ENCODE results near the gene PTPRH. TPM values are rescaled to one million over a fixed set of nuclear protein-coding genes. Genes with fewer than 3 reads are reported as not detected.

Gene PTPRH
- polyA plus RNA-seq, 1 of the 3 experiments (the other 2 are of a cell fraction) = 1.1 TPM

- H3K9me3 ChIP-seq = no peaks in the 10 kb centered on the region
- no peak overlapping the region for H2AFZ ChIP-seq (ENCODE audit: low read depth)
- no peak overlapping the region for H3K9ac ChIP-seq
- H3K79me2 ChIP-seq (ENCODE audit: insufficient read depth) = no peaks in the 10 kb centered on the region
- H4K20me1 ChIP-seq (ENCODE audit: insufficient read depth) = no peaks in the 10 kb centered on the region
- no peak overlapping the region for H3K4me3 ChIP-seq (ENCODE audit: low read depth in 2 of 2, low read length in 1 of 2)
- no peaks in the 10 kb centered on the region for H3K4me1 ChIP-seq (ENCODE audit: control insufficient read depth in 1 of 2, insufficient read depth in 2 of 2, low read depth in 1 of 2, low read length in 1 of 2)
- no peaks in the 10 kb centered on the region for H3F3A ChIP-seq (replicated peaks; ENCODE audit: insufficient read depth)
- POLR2A ChIA-PET = no interaction called here
- H3K27ac ChIP-seq (ENCODE audit: low read depth in 2 of 2, low read length in 1 of 2) = no peak overlapping the region
- 95% methylated on average over 19 of the region's 37 CpGs for WGBS (ENCODE audit: low lambda C conversion rate)
- H3K27me3 ChIP-seq (ENCODE audit: insufficient read depth) = no peaks in the 10 kb centered on the region
- TF ChIP-seq MXI1 (IDR thresholded peaks at IDR 0.05; ENCODE audit: low read depth, low read length) (no peak), RXRA (IDR thresholded peaks at IDR 0.05; ENCODE audit: borderline replicate concordance, low read depth) (no peak), RFX5 (IDR thresholded peaks at IDR 0.05; ENCODE audit: low read length) (no peak), GABPA (IDR thresholded peaks at IDR 0.05; ENCODE audit: low read depth) (no peak), RCOR1 (IDR thresholded peaks at IDR 0.05; ENCODE audit: low read length) (no peak), IRF3 (IDR thresholded peaks at IDR 0.05; ENCODE audit: low read depth, low read length) (no peak), USF2 (IDR thresholded peaks at IDR 0.05; ENCODE audit: borderline replicate concordance, low read depth, low read length) (no peak), NRF1 (IDR thresholded peaks at IDR 0.05; ENCODE audit: low read depth, low read length) (no peak), TEAD4 (IDR thresholded peaks at IDR 0.05; ENCODE audit: borderline replicate concordance, insufficient read depth) (no peak), GATA2 (CRISPR knock-in tag; IDR thresholded peaks at IDR 0.05) (no peak), NFIC (IDR thresholded peaks at IDR 0.05; ENCODE audit: borderline replicate concordance) (no peak), YY1 (IDR thresholded peaks at IDR 0.05; ENCODE audit: low read depth) (no peak), PBX3 (IDR thresholded peaks at IDR 0.05) (no peak), SMC3 (IDR thresholded peaks at IDR 0.05; ENCODE audit: low read depth, low read length) (no peak), FOSL2 (IDR thresholded peaks at IDR 0.05; ENCODE audit: borderline replicate concordance, low read depth) (no peak)
- H3K4me2 ChIP-seq = no peak overlapping the region
- H3K36me3 ChIP-seq (replicated peaks in 1 of 2; ENCODE audit: control insufficient read depth in 1 of 2, insufficient read depth in 2 of 2, low read length in 1 of 2) = peaks cover 27 to 67% of the 10 kb centered on the region in 2 experiments
- DNase-seq = no peak
- no peaks in the 10 kb centered on the region for H3K9me2 ChIP-seq
- CTCF ChIA-PET = interaction anchor here (1.4 to 1.7 kb wide), 2 partner anchors 13 to 40 kb away, joined by 3 to 6 read pairs; no protein-coding TSS in a partner anchor
These were observed 32.0 kb upstream of the PTPRH start for GRCh38 chr19:55241143-55241934.

All from SK-N-SH (cell line).